Neural crest cell (in vitro differentiated cells): ENCODE measurements around the gene KRTAP10-11. TPM values are rescaled to one million over a fixed set of nuclear protein-coding genes. Genes with fewer than 3 reads are reported as not detected.
"Not testable (repeated sequence)": the region's sequence is repeated elsewhere in the genome, so short reads cannot be mapped to it uniquely, and the experiment has no call there.

Experiments used
- DNase-seq: peaks from one replicate; pipeline ENCODE4 v3.0.0; 2021; ENCODE audit warnings: low read depth, mixed read lengths, low spot score
- H3K27ac Mint-ChIP-seq: one replicate; pipeline ENCODE4 v1.8.0; 2021; ENCODE audit warnings: mild to moderate bottlenecking, mixed read lengths; ENCODE audit not compliant: unreplicated experiment
- H3K27me3 Mint-ChIP-seq: 2 replicates; pipeline ENCODE4 v1.8.0; 2021; ENCODE audit warnings: low read depth, mild to moderate bottlenecking, mixed read lengths
- H3K36me3 Mint-ChIP-seq: 2 replicates; pipeline ENCODE4 v1.8.0; 2021; ENCODE audit warnings: low read depth, mild to moderate bottlenecking, mixed read lengths
- H3K4me1 Mint-ChIP-seq: 2 replicates; pipeline ENCODE4 v1.8.0; 2021; ENCODE audit warnings: mixed read lengths
- H3K4me3 Mint-ChIP-seq: one replicate; pipeline ENCODE4 v1.8.0; 2021; ENCODE audit warnings: mild to moderate bottlenecking, mixed read lengths
- H3K9me3 Mint-ChIP-seq: 2 replicates; pipeline ENCODE4 v1.8.0; 2021; ENCODE audit warnings: mixed read lengths
- total RNA-seq: library from RNA; stranded (reverse); gene quantifications from 2 replicates; pipeline ENCODE4 v1.2.1, GENCODE V29; 2021
- TF ChIP-seq, protein P1 (sequence below): fragments of 200-600 bp; sonication (generic); conservative IDR thresholded peaks from 2 replicates; pipeline ENCODE4 v1.5.0; 2021; ENCODE audit warnings: antibody characterized with exemption, mild to moderate bottlenecking

KRTAP10-11 gene
- total RNA-seq, 1 donor from 2014 or later, result not detected

DNA sequence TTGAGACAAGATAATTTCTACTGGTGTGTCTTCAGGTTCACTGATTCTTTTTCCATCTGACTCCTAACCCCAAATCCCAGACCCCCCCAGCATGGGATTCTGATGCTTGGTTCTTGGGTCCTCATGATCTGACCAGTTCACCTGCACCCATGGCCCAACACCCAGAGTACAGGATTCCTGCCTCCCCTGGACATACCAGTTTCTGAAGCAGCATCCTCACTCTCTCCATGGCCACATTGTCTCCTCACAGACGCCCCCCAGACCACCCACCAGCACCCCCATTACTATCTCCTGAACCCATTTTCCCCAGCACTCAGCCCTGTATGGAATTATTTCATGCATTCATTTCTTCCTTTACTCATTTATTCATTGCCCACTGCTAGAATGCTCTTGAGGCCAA lies 10.7 kb downstream of the KRTAP10-11 start:
- H3K4me1 Mint-ChIP-seq, result peaks cover 13% of the 10 kb centered on the region
- TF ChIP-seq, protein P1, sequence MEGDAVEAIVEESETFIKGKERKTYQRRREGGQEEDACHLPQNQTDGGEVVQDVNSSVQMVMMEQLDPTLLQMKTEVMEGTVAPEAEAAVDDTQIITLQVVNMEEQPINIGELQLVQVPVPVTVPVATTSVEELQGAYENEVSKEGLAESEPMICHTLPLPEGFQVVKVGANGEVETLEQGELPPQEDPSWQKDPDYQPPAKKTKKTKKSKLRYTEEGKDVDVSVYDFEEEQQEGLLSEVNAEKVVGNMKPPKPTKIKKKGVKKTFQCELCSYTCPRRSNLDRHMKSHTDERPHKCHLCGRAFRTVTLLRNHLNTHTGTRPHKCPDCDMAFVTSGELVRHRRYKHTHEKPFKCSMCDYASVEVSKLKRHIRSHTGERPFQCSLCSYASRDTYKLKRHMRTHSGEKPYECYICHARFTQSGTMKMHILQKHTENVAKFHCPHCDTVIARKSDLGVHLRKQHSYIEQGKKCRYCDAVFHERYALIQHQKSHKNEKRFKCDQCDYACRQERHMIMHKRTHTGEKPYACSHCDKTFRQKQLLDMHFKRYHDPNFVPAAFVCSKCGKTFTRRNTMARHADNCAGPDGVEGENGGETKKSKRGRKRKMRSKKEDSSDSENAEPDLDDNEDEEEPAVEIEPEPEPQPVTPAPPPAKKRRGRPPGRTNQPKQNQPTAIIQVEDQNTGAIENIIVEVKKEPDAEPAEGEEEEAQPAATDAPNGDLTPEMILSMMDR, result no peak
- H3K27me3 Mint-ChIP-seq, result no peaks in the 10 kb centered on the region
- no peak overlapping the region for H3K4me3 Mint-ChIP-seq
- peaks cover 2% of the 10 kb centered on the region for H3K36me3 Mint-ChIP-seq
- peaks cover 6% of the 10 kb centered on the region for H3K9me3 Mint-ChIP-seq
- H3K27ac Mint-ChIP-seq, result no peak overlapping the region
- no peak for DNase-seq

DNA sequence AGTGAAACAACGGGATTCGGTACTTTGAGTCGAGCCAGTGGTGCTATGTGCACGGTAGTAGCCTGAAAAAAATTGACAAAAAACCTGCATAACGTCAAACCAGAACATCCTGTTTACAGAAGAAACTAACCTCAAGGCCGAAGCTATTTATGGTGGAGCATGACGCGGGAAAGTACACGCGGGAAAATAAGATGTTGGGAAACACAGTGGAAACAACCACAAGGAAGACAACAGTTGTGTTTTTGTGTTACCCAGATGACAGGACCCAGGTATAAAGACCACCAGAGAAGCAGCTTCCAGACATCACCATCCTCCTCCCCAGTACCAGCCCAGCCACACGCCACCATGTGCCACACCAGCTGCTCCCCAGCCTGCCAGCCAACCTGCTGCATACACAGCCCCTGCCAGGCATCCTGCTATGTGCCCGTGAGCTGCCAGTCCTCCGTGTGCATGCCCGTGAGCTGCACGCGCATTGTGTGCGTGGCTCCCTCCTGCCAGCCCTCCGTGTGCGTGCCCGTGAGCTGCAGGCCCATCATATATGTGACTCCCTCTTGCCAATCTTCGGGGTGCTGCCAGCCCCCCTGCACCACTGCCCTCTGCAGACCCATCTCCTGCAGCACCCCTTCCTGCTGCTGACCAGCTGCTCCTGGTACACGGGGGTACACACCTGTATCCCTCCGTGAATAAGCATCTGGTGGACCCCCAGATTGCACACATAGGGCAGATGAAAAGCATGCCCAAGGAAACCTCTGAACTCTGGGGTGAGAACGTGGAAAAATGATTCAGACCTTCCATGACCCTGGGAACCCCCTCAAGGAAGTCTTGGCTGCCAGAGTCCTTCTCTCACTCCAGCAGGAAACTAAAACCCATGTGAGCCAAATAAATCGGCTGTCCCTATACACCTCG lies 11.7 kb downstream of the KRTAP10-11 start, which contains the start of gene KRTAP12-3:
TSS of gene KRTAP12-3 (plus strand) at position 298 of the 906 bp plus-strand sequence. CDS start at position 346, 48 bp downstream.
- no peaks in the 10 kb centered on the region for H3K27me3 Mint-ChIP-seq
- TF ChIP-seq, protein P1, result no peak
- H3K4me3 Mint-ChIP-seq, result no peak within 1 kb of the TSS
- H3K36me3 Mint-ChIP-seq, result peaks cover 2% of the 10 kb centered on the region
- peaks cover 13% of the 10 kb centered on the region for H3K4me1 Mint-ChIP-seq
- no peak within 1 kb of the TSS for H3K27ac Mint-ChIP-seq
- no peak for DNase-seq
- peaks cover 11% of the 10 kb centered on the region for H3K9me3 Mint-ChIP-seq

DNA sequence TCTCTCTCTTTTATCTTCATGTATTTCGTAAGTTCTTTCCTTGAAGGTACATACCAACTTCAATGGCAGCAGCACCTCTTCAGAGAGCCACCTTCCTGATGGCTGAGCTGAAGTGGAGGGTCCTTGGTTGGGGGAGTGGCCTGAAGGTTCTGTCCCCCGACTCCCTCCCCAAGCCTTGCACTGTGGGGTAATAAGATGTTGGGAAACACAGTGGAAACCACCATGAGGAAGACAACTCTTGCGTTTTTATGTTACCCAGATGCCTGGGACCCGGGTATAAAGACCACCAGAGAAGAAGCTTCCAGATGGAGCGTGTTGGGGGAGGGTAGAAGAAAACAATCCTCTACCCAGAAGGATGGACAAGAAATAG lies 12.3 kb downstream of the KRTAP10-11 start:
- Mint-ChIP-seq H3K27ac (no peak overlapping the region), H3K27me3 (no peaks in the 10 kb centered on the region), H3K9me3 (peaks cover 11% of the 10 kb centered on the region), H3K4me1 (peaks cover 13% of the 10 kb centered on the region), H3K4me3 (no peak overlapping the region), H3K36me3 (peaks cover 2% of the 10 kb centered on the region)
- no peak for DNase-seq
- TF ChIP-seq, protein P1, result no peak

- DNase-seq, result no peak
- H3K27ac Mint-ChIP-seq, result no peak overlapping the region
Observed at GRCh38 chr21:44658913-44659595, 12.8 kb downstream of the KRTAP10-11 start.

GRCh38 chr21:44661567-44661966 lies 15.4 kb downstream of the KRTAP10-11 start:
- not testable (repeated sequence) for H3K27me3 Mint-ChIP-seq, H3K27ac Mint-ChIP-seq, DNase-seq, H3K4me3 Mint-ChIP-seq, H3K36me3 Mint-ChIP-seq
- H3K9me3 Mint-ChIP-seq, result peaks cover 17% of the 10 kb centered on the region
- peaks cover 13% of the 10 kb centered on the region for H3K4me1 Mint-ChIP-seq

More at GRCh38 chr21:44658913-44659595, 12.8 kb downstream of the KRTAP10-11 start:
- peaks cover 11% of the 10 kb centered on the region for H3K9me3 Mint-ChIP-seq
- no peak overlapping the region for H3K4me3 Mint-ChIP-seq
- peaks cover 2% of the 10 kb centered on the region for H3K36me3 Mint-ChIP-seq
- H3K27me3 Mint-ChIP-seq, result no peaks in the 10 kb centered on the region
- peaks cover 13% of the 10 kb centered on the region for H3K4me1 Mint-ChIP-seq
- TF ChIP-seq, protein P1, result no peak
